ENCODE results near the gene SOHLH1.

The SOHLH1 gene

DNA sequence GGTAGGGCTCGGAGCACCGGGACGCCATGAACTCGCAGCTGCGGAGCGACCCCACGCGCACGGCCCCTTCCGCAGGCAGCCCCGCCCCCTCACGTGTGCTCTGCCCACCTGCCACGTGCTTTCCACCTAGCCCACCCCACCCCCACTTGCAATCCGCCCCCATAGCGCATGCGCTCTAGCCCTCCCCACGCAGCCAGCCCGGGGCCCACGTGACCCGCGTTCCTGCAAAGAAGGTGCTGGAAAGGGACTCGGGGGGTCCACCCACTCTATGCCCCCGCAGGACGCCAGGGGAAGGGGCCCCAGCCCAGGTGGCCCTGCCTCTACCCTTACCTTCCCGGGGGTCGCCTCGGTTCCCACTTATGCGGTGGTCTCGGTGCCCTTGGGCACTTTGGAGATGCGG is at the start of gene SOHLH1:
TSS of gene SOHLH1 (minus strand) at position 42 of the 400 bp plus-strand sequence. CDS start at position 28, 14 bp downstream.
- no peak for DNase-seq

DNA sequence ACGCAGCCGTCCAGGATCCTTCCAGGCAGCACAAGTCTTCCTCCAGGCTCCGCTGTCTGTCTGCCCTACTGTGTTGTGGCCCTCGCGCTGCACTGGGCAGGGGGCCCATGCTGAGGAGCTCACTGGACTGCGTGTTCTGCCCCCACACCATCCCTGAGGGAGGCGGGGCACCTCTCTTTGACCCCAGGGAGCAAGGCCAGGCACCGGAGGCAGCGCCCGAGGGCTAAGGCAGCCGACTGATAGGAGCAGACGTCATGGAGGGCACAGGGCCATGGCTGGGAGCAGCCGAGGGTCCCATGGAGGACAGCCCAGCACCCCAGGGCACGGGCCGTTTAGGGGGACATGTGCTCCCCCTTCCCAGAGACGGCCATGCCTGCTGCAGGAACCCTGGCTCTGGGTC is 49.4 kb upstream of the SOHLH1 start:
- DNase-seq: no peak

DNA sequence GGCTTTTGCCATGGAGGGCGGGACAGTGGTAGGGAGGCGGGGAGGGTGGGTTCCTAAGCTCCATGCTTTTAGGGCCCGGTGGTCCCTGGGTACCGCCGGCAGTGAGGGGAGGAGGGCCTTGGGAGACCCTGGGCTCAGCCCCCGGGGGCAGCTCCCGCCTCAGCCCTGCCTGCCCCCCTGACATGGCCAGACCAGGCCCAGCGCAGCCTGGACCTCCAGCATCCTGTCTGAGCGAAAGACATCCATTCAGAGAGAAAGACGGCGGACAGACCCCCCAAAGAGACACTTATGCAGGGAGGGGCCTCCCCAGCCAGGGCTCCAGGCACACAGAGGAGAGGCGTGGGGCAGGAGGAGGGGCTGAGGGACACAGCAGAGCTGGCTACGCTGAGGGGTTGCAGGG is 48.0 kb upstream of the SOHLH1 start:
- no peak for DNase-seq

DNA sequence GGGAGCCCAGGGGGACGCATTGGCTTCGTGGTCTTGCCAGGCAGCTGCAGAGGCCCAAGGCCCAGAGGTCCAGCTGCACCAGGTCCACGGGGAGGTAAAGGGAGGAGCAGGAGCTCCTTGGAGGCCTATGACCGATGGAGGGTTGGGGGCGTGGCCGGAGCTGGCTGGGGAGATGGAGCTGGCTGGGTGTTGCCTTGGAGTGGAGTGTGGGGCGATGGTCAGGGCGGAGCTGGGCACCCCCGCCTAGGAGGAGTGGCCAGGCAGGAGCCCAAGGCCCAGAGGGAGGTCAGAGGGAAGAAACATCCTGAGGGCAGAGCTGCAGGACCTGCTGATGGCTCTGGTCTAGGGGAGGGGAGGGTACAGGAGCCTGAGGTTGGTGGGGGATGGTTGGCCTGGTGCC is 47.3 kb upstream of the SOHLH1 start:
- DNase-seq: no peak

GRCh38 chr9:135745686-135746324 is 46.5 kb upstream of the SOHLH1 start:
- no peak for DNase-seq

DNA sequence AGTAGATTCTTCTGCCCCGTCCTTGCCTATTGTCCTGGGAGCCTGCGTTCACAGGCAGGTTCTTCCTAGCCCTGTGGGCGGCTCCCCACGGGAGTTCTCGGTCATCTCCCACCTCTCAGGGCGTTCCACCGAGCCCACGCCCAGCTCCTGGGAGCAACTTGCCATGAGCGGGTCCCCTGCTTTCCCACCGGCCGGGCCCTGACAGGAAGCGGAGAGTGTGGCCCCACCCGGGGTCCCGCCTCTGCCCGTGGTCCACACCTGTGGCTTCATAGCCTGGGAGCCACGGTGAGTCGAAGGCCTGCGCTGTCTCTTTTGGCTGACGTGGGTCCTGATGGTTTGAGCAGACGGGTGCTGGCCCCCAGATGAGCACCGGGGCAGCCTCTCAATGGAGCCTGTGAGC is 45.9 kb upstream of the SOHLH1 start:
- DNase-seq: no peak

- no peak for DNase-seq
Measured at GRCh38 chr9:135744333-135745070, 45.2 kb upstream of the SOHLH1 start.

GRCh38 chr9:135743546-135744332 is 44.5 kb upstream of the SOHLH1 start:
- no peak for DNase-seq

DNA sequence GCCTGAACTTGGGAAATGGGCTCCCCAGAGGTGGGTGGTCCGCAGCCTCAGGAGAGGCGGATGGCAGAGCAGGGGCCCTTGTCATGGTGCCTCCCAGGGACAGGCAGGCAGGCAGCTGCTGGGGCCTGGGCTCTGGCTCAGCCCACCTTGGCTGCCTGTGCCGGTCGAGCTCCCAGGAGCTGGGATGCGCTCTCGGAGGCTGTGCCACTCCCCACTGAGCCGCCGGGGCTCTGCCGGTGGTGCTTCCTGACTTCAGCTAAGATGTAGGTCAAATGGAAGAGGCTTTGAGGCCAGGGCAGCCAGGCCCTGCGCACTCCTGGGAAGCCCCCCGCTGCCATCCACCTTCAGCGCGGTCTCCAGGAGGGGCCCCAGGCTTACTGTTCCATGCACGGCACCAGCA is 43.7 kb upstream of the SOHLH1 start:
- no peak for DNase-seq

GRCh38 chr9:135741276-135742219 is 42.3 kb upstream of the SOHLH1 start:
- no peak for DNase-seq

- DNase-seq: no peak
Measured at GRCh38 chr9:135739271-135740220, 40.3 kb upstream of the SOHLH1 start.

- no peak for DNase-seq
Measured at GRCh38 chr9:135737840-135738521, 38.7 kb upstream of the SOHLH1 start.

GRCh38 chr9:135736979-135737839 is 37.9 kb upstream of the SOHLH1 start:
- no peak for DNase-seq

DNA sequence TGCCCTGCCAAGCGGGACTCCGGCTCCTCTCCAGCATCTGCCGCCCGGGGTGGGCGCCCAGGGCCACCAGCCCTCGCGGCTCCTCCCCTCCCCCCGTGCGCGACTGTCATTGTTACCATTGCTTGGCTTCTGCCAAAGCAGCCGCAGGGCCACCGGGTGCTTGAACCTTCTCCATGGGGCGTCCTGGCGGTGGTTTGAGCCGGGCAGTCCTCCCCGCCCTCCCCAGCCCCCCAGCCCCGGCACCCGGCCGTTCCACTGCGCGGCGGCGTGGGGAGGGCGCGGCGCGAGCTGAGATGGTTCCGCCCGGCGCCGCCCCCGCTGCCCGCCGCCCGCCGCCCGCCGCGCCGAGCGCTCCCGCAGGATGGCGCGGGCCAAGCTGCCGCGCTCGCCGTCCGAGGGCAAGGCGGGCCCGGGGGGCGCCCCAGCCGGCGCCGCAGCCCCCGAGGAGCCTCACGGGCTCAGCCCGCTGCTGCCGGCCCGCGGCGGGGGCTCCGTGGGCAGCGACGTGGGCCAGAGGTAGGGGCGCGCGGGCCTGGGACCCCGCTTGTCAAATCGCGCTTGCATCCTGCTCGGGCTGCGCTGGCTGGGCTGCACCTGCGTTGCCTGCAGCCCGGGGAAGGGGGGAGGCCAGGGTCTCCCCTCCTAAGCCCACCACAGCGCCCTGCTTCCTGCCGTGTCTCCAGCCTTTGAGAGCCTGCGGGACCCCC is 37.1 kb upstream of the SOHLH1 start:
- no peak for DNase-seq

- DNase-seq: no peak
Measured at GRCh38 chr9:135734616-135735144, 35.4 kb upstream of the SOHLH1 start.

GRCh38 chr9:135732569-135733257 is 33.4 kb upstream of the SOHLH1 start:
- no peak for DNase-seq

GRCh38 chr9:135731454-135731853 is 32.2 kb upstream of the SOHLH1 start:
- no peak for DNase-seq

GRCh38 chr9:135729480-135729879 is 30.2 kb upstream of the SOHLH1 start:
- peak in 1 of 2 experiments; percentile 13 for DNase-seq

All from AML-193 (cell line).